Upper lobe of right lung (tissue), 1 donor: ENCODE data around the gene LRRC34. TPM values are rescaled to one million over a fixed set of nuclear protein-coding genes. Genes with fewer than 3 reads are reported as not detected.

ENCODE experiments used
- ATAC-seq: fragments of 200-7000 bp; cut with Tn5 transposase; one replicate; pipeline ENCODE4 v1.9.1; 2020; ENCODE audit warnings: mild to moderate bottlenecking, moderate library complexity
- DNase-seq: peaks from one replicate; pipeline ENCODE4 v3.0.0-alpha.2; 2020
- H3K27ac ChIP-seq: fragments of 200-600 bp; one replicate; pipeline ENCODE4 v1.8.0; 2022
- H3K27me3 ChIP-seq: fragments of 200-600 bp; one replicate; pipeline ENCODE4 v1.8.0; 2022; ENCODE audit warnings: mild to moderate bottlenecking
- H3K36me3 ChIP-seq: fragments of 200-600 bp; one replicate; pipeline ENCODE4 v1.8.0; 2022
- H3K4me1 ChIP-seq: fragments of 200-600 bp; one replicate; pipeline ENCODE4 v1.8.0; 2022
- H3K4me3 ChIP-seq: fragments of 200-600 bp; one replicate; pipeline ENCODE4 v1.8.0; 2022; ENCODE audit warnings: mild to moderate bottlenecking
- H3K9me3 ChIP-seq: fragments of 200-600 bp; one replicate; pipeline ENCODE4 v1.8.0; 2022
- CTCF ChIP-seq: fragments of 200-600 bp; IDR thresholded peaks from one replicate; pipeline ENCODE4 v1.8.0; 2022; ENCODE audit warnings: antibody characterized with exemption
- intact Hi-C: fragments of 100-400 bp; cut with DNase I; formaldehyde crosslinking; loops from one replicate; pipeline ENCODE4 v1.11.0; 2022
- total RNA-seq: library from RNA; stranded (reverse); fragmentation: NEBNext Ultra II Directional; extraction: Animal tissue kit (Norgen Biotek cat#: 25700); gene quantifications from one replicate; pipeline ENCODE4 v1.2.1, GENCODE V29; 2021
- donor health status: DM: no; HTN: yes; CAD: no; lungs with severe emphysema.

LRRC34 gene
- total RNA-seq, 1 donor from 2014 or later, result 0.98 TPM

GRCh38 chr3:169755488-169755887, 57.2 kb downstream of the LRRC34 start:
- ATAC-seq (no peak), DNase-seq (no peak)
- Histone ChIP-seq H3K4me1 (no peaks in the 10 kb centered on the region), H3K4me3 (no peak overlapping the region), H3K27me3 (no peaks in the 10 kb centered on the region), H3K36me3 (no peaks in the 10 kb centered on the region), H3K9me3 (no peaks in the 10 kb centered on the region), H3K27ac (no peak overlapping the region)
- intact Hi-C loops, result no loop called here
- TF ChIP-seq CTCF, result no peak

- intact Hi-C loops, result no loop called here
- H3K36me3 ChIP-seq, result no peaks in the 10 kb centered on the region
- H3K9me3 ChIP-seq, result no peaks in the 10 kb centered on the region
- ATAC-seq, result no peak
- DNase-seq, result no peak
- H3K4me1 ChIP-seq, result no peaks in the 10 kb centered on the region
- no peak for TF ChIP-seq CTCF
- H3K27ac ChIP-seq, result no peak overlapping the region
- H3K4me3 ChIP-seq, result no peak overlapping the region
- H3K27me3 ChIP-seq, result no peaks in the 10 kb centered on the region
Measured at GRCh38 chr3:169754711-169755110, 58.0 kb downstream of the LRRC34 start.

- no peaks in the 10 kb centered on the region for H3K9me3 ChIP-seq
- TF ChIP-seq CTCF, result no peak
- H3K27me3 ChIP-seq, result peaks cover 8% of the 10 kb centered on the region
- H3K27ac ChIP-seq, result no peak overlapping the region
- intact Hi-C loops, result no loop called here
- no peaks in the 10 kb centered on the region for H3K4me1 ChIP-seq
- DNase-seq (no peak), ATAC-seq (no peak)
- H3K4me3 ChIP-seq, result no peak overlapping the region
- H3K36me3 ChIP-seq, result no peaks in the 10 kb centered on the region
Measured at GRCh38 chr3:169751875-169752274, 60.8 kb downstream of the LRRC34 start.

GRCh38 chr3:169750665-169751064, 62.0 kb downstream of the LRRC34 start:
- ATAC-seq (no peak), DNase-seq (no peak)
- H3K27me3 ChIP-seq, result peaks cover 8% of the 10 kb centered on the region
- intact Hi-C loops, result no loop called here
- H3K27ac ChIP-seq, result no peak overlapping the region
- no peaks in the 10 kb centered on the region for H3K36me3 ChIP-seq
- H3K4me1 ChIP-seq, result no peaks in the 10 kb centered on the region
- no peaks in the 10 kb centered on the region for H3K9me3 ChIP-seq
- no peak overlapping the region for H3K4me3 ChIP-seq
- TF ChIP-seq CTCF, result no peak

- Histone ChIP-seq H3K27me3 (peaks cover 8% of the 10 kb centered on the region), H3K9me3 (no peaks in the 10 kb centered on the region), H3K36me3 (no peaks in the 10 kb centered on the region), H3K27ac (no peak overlapping the region), H3K4me3 (no peak overlapping the region), H3K4me1 (no peaks in the 10 kb centered on the region)
- no peak for TF ChIP-seq CTCF
- DNase-seq (no peak), ATAC-seq (no peak)
- intact Hi-C loops, result no loop called here
Measured at GRCh38 chr3:169748670-169749069, 64.0 kb downstream of the LRRC34 start.

GRCh38 chr3:169746924-169747323, 65.8 kb downstream of the LRRC34 start:
- Histone ChIP-seq H3K9me3 (no peaks in the 10 kb centered on the region), H3K27ac (no peak overlapping the region), H3K36me3 (no peaks in the 10 kb centered on the region), H3K4me3 (no peak overlapping the region), H3K27me3 (peaks cover 8% of the 10 kb centered on the region), H3K4me1 (no peaks in the 10 kb centered on the region)
- no peak for TF ChIP-seq CTCF
- DNase-seq, result no peak
- ATAC-seq, result no peak
- intact Hi-C loops, result no loop called here
